Measurements from ENCODE around the gene MBD3L2B.

The MBD3L2B gene

GRCh38 chr19:6999933-7000332 is 21.3 kb downstream of the MBD3L2B start:
- H3K79me2 ChIP-seq (ENCODE audit: low read length): no peaks in the 10 kb centered on the region
- H3K4me3 ChIP-seq (ENCODE audit: low read length): no peak overlapping the region
- H4K20me1 ChIP-seq (ENCODE audit: insufficient read depth, low read length): no peaks in the 10 kb centered on the region
- no peak overlapping the region for H3K9ac ChIP-seq (ENCODE audit: low read length)
- no peaks in the 10 kb centered on the region for H3K36me3 ChIP-seq (replicated peaks; ENCODE audit: low read depth, low read length)
- H3K4me1 ChIP-seq (ENCODE audit: low read length): peaks cover 6% of the 10 kb centered on the region; the same call in 1 of the 2 replicates
- H2AFZ ChIP-seq (ENCODE audit: low read depth, low read length): no peak overlapping the region
- no peaks in the 10 kb centered on the region for H3K9me3 ChIP-seq (ENCODE audit: insufficient read depth, low read length)
- no peak overlapping the region for H3K27ac ChIP-seq (ENCODE audit: low read length)
- no peak for TF ChIP-seq EZH2phosphoT487 (IDR thresholded peaks at IDR 0.05; ENCODE audit: low read depth)
- no peak for TF ChIP-seq CTCF (IDR thresholded peaks at IDR 0.05; ENCODE audit: low read depth, low read length)
- no peak overlapping the region for H3K4me2 ChIP-seq (ENCODE audit: low read length)
- peaks cover 14% of the 10 kb centered on the region for H3K27me3 ChIP-seq (ENCODE audit: low read depth, low read length)

- H3K9ac ChIP-seq (ENCODE audit: low read length): no peak overlapping the region
- peaks cover 14% of the 10 kb centered on the region for H3K27me3 ChIP-seq (ENCODE audit: low read depth, low read length)
These were observed 23.4 kb downstream of the MBD3L2B start for GRCh38 chr19:6997679-6998445.

DNA sequence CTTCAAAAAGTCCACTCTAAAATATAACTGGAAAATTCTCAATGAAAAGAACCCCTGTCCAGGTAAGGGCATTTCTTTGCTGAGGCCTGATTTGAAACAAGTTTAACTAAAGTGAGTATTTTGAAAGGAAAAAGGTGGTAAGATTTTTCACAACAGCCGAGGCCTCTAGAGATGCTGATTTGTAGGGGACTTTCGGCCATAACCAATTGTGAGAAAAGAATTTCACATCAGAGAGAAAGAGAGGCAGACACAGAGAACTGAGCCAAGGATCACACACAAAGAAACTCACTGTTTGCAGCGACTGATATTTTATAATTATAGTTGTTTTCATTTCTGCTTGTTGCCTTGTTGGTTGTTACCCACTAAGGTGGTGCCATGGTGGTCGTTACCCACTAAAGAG is 24.4 kb downstream of the MBD3L2B start:
- TF ChIP-seq EZH2phosphoT487 (IDR thresholded peaks at IDR 0.05; ENCODE audit: low read depth) (no peak), CTCF (IDR thresholded peaks at IDR 0.05; ENCODE audit: low read depth, low read length) (no peak)
- no peak overlapping the region for H2AFZ ChIP-seq (ENCODE audit: low read depth, low read length)
- peaks cover 14% of the 10 kb centered on the region for H3K27me3 ChIP-seq (ENCODE audit: low read depth, low read length)
- H3K79me2 ChIP-seq (ENCODE audit: low read length): no peaks in the 10 kb centered on the region
- no peak overlapping the region for H3K4me3 ChIP-seq (ENCODE audit: low read length)
- H3K9ac ChIP-seq (ENCODE audit: low read length): no peak overlapping the region
- peaks cover 6% of the 10 kb centered on the region; the same call in 1 of the 2 replicates for H3K4me1 ChIP-seq (ENCODE audit: low read length)
- H3K9me3 ChIP-seq (ENCODE audit: insufficient read depth, low read length): no peaks in the 10 kb centered on the region
- H4K20me1 ChIP-seq (ENCODE audit: insufficient read depth, low read length): no peaks in the 10 kb centered on the region
- H3K27ac ChIP-seq (ENCODE audit: low read length): no peak overlapping the region
- no peaks in the 10 kb centered on the region for H3K36me3 ChIP-seq (replicated peaks; ENCODE audit: low read depth, low read length)
- H3K4me2 ChIP-seq (ENCODE audit: low read length): no peak overlapping the region

More at GRCh38 chr19:6997679-6998445, 23.4 kb downstream of the MBD3L2B start:
- Histone ChIP-seq H3K79me2 (ENCODE audit: low read length) (no peaks in the 10 kb centered on the region), H3K4me3 (ENCODE audit: low read length) (no peak overlapping the region), H3K4me2 (ENCODE audit: low read length) (no peak overlapping the region), H3K27ac (ENCODE audit: low read length) (no peak overlapping the region), H3K9me3 (ENCODE audit: insufficient read depth, low read length) (no peaks in the 10 kb centered on the region), H2AFZ (ENCODE audit: low read depth, low read length) (no peak overlapping the region), H3K4me1 (ENCODE audit: low read length) (peaks cover 6% of the 10 kb centered on the region; the same call in 1 of the 2 replicates), H3K36me3 (replicated peaks; ENCODE audit: low read depth, low read length) (no peaks in the 10 kb centered on the region), H4K20me1 (ENCODE audit: insufficient read depth, low read length) (no peaks in the 10 kb centered on the region)
- TF ChIP-seq CTCF (IDR thresholded peaks at IDR 0.05; ENCODE audit: low read depth, low read length): no peak
- no peak for TF ChIP-seq EZH2phosphoT487 (IDR thresholded peaks at IDR 0.05; ENCODE audit: low read depth)

- no peaks in the 10 kb centered on the region for H3K36me3 ChIP-seq (replicated peaks; ENCODE audit: low read depth, low read length)
- H3K9me3 ChIP-seq (ENCODE audit: insufficient read depth, low read length): no peaks in the 10 kb centered on the region
- H4K20me1 ChIP-seq (ENCODE audit: insufficient read depth, low read length): no peaks in the 10 kb centered on the region
These were observed 26.2 kb downstream of the MBD3L2B start for GRCh38 chr19:6995054-6995453.

More at GRCh38 chr19:6995054-6995453, 26.2 kb downstream of the MBD3L2B start:
- Histone ChIP-seq H3K27ac (ENCODE audit: low read length) (no peak overlapping the region), H3K9ac (ENCODE audit: low read length) (no peak overlapping the region), H2AFZ (ENCODE audit: low read depth, low read length) (no peak overlapping the region), H3K27me3 (ENCODE audit: low read depth, low read length) (peaks cover 3% of the 10 kb centered on the region; the same call in 1 of the 2 replicates), H3K79me2 (ENCODE audit: low read length) (no peaks in the 10 kb centered on the region), H3K4me1 (ENCODE audit: low read length) (no peaks in the 10 kb centered on the region), H3K4me2 (ENCODE audit: low read length) (no peak overlapping the region), H3K4me3 (ENCODE audit: low read length) (no peak overlapping the region)
- TF ChIP-seq EZH2phosphoT487 (IDR thresholded peaks at IDR 0.05; ENCODE audit: low read depth) (no peak), CTCF (IDR thresholded peaks at IDR 0.05; ENCODE audit: low read depth, low read length) (no peak)
